GM19328 (cell line): ENCODE data around the gene SHISA4.
"Not testable (repeated sequence)": the region's sequence is repeated elsewhere in the genome, so short reads cannot be mapped to it uniquely, and the experiment has no call there.

Experiments
- ATAC-seq: cut with Tn5 transposase; IDR thresholded peaks from one replicate; pipeline ENCODE4 v1.9.1; 2021; ENCODE audit warnings: mild to moderate bottlenecking, moderate library complexity; ENCODE audit not compliant: unreplicated experiment

Gene SHISA4

DNA sequence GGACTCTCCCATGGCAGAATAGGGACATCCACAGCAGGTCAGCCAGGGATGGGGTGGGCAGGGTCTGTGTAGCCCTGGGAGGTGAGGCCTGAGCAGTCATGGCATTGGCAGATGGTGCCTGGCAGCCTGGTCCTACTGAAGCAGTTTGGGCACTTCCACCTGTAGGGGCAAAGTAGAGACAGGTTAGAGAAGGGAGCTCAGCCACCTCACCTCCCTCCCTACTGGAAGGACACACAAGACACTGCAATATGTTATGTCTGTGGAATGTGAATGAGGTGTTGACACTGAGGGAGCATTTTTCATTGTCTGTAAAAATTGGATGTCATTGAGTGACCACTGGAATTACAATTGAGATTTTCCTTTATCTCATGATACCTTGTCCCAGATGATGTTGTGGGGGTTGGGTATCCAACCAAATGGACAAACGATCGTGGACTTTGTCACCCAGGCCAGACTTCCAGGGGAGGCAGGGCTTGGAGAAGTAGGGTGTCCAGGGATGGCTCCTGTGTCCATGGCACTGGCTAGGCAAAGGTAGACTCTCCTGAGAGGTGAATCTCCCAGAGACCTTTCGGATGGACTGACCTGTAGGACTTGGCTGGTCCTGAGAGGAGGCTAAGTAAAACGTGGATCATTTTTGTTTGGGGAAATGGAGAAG lies 9.7 kb downstream of the SHISA4 start:
- ATAC-seq, result no peak

DNA sequence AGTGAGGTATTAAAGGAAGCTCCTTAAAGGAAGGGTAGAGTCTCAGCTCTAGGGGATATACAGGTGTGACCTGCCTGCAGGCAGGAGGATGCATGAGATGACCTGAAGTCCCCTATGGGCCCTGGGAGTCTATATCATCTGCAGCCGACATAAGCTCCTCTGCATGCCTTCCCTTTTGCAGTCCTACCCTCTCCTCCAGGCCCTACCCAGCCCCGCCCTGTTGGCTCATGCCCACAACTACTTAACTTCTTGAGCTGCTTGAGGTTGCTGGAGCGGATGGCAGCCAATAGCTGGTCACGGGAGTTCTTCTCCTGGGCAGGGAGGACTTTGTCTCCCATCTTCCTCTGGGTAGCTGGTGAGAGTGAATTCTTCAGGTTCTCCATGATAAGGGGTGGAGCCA lies 10.3 kb downstream of the SHISA4 start:
- ATAC-seq, result no peak

- ATAC-seq, result no peak
Observed at GRCh38 chr1:201899683-201900429, 11.2 kb downstream of the SHISA4 start.

DNA sequence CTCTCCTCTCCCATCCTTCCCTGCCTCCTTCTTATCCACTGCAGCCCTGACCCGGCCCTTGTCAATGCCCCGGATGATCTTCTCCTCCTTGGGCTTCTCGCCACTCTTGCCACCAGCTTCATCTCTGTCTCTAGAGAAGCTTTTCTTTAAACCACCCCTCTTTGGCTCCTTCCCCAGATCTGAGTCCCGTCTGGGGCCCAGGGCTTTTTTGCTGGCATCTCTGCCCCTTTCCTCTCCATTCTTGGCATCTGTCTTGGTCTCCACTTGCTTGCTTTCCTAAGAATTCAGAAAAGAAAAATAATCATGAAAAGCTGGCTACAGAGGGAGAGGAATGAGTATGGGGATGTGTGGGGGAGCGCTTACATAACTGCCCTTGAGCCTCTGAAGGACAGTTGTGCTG lies 11.8 kb downstream of the SHISA4 start:
- no peak for ATAC-seq

DNA sequence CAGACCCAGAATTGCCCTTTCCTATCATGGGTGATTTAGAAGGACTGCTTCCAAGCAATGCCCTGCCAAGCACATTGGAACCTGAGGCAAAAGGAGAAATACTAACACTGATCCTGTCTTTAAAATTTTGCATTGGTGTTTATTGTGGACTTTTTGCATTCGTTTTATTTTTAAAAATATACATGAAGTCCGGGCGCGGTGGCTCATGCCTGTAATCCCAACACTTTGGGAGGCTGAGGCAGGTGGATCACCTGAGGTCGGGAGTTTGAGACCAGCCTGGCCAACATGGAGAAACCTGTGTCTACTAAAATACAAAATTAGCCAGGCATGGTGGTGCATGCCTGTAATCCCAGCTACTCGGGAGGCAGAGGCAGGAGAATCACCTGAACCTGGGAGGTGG lies 12.3 kb downstream of the SHISA4 start:
- not testable (repeated sequence) for ATAC-seq

DNA sequence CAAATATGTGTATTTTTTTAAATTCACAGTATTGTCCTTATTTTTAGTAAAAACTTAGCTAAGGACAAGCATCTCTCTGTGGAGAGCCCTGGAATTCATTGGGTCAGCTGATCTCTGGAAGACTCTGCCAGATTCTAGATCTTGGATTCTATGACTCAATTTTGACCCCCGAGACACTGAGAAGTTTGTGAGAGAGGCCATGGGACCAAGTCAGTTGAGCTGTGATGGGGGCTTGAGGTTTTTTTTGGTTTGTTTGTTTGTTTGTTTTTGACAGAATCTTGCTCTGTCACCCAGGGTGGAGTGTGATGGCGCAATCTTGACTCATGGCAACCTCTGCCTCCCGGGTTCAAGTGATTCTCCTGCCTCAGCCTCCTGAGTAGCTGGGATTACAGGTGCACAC lies 13.5 kb downstream of the SHISA4 start:
- ATAC-seq, result no peak

DNA sequence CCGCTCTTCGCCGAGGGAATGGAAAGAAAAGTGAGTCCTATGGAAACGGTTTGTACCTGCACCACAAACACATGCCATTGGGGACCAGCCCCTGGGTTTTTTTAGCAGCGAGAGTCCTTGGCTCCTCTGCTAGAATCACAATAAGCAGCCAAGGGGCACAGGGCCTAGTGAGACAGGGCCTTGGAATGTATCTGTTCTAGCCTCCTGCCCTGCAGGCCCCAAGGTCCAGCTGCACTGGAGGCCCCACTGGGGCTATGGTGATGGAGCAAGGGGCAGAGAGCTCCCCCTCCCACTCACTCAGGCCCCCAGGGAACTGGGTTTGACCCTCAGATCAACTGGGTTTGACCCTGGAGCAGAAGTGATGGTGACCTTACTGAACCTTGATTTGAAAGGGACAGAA lies 14.4 kb downstream of the SHISA4 start:
- no peak for ATAC-seq

DNA sequence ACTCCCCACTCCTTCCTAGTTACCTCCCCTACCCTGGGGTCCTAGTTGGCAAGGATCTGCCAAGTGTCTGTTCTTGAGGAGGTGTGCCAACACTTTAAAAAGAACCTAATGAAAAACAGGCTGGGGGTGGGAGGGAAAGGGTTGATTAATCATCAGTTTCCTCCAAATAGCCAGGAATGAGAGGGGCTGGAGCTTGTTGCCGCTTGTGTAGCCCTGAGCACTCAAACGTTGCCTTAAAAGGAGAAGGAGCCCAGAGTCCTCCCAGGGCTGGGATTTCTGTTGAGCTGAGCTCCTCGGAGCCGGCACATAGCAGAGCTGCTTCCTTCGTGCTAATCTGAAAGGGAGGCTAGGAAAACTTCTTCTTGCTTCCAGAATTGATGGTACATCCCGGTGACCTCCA lies 15.9 kb downstream of the SHISA4 start:
- no peak for ATAC-seq

DNA sequence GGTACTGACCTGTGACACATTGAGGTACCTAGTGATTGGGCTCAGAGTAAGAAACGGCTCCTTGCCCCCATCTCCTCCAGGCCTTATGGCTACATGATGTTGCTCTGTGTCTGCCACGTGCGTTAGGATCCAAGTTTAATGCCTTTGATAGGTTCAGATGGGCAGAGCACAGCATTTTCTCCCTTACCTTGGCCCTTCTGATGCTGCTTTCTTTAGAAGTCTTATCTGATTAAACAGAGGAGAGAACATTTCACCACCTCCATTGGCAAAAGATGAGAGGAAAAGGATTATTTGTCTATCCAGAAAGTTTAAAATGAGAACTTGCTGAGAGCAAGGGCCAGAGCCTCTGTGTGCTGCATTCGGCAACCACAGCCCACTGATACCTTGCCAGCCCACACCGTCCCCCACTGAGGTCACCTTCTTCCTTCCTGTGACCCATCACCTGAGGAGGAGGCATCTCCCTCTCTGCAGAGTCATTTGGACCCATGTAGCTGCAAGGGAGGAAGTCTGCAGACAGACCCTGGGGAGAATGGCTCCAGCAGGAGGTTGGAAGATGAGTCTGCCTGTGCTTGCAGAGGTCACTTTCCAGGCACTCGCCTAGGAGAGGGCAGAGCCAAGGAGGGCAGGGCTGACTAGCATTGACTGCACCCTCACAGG lies 16.7 kb downstream of the SHISA4 start:
- no peak for ATAC-seq

DNA sequence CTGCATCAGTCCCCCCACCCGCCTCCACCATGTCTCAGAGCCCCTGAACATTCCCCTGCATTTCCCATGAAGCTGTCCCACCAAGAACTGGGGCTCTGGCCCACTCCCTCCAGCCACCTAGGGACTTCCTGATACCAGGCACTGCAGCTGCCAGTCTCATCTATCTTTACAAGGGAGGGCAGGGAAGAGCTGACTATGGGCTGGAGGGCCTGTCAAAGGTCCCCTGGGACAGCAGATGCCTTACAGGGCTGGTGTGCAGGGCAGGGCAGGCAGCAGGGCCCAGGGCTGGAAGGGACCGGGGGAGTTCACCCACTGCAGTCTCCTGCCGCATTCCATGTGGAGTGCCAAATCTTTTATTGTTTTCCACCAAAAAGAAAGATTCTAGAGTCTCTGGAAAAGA lies 17.6 kb downstream of the SHISA4 start:
- no peak for ATAC-seq

- ATAC-seq, result no peak
Observed at GRCh38 chr1:201907621-201908020, 18.9 kb downstream of the SHISA4 start.

DNA sequence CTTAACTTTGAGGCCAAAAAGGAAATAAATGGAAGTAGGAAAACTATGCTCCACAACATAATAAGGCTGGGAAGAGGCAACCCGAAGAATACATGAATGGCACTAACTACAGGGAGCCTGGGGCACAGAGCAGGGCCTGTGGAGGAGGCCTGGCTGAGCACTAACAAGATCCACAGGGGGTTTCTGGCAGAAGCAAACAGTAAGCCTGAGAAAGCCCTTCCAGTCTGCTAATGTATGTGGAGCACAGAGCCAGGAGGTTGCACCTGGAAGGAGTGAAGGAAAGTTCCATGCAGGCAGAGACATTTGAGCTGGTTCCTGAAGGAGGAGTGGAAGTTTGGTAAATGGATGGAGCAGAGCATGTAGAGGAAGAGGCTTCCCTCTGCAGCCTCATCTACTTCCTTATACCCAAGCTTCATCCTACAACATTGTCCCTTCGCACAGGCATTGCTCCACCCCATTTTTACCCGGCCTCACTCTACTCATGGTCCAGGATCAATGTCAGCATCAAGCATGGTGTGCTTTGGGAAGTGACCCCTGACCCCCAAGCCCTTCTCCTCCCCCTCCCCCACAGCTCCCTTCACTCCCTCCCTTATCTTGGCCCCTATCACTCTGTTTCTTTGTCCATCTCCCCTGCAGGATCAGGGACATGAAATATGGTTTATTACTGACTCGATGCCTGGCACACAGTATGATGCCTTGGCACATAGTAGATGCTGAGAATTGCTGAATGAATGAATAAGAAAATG lies 23.3 kb downstream of the SHISA4 start:
- ATAC-seq, result no peak

GRCh38 chr1:201912832-201913231 lies 24.1 kb downstream of the SHISA4 start:
- no peak for ATAC-seq

- ATAC-seq, result no peak
Observed at GRCh38 chr1:201914456-201915235, 25.9 kb downstream of the SHISA4 start.

DNA sequence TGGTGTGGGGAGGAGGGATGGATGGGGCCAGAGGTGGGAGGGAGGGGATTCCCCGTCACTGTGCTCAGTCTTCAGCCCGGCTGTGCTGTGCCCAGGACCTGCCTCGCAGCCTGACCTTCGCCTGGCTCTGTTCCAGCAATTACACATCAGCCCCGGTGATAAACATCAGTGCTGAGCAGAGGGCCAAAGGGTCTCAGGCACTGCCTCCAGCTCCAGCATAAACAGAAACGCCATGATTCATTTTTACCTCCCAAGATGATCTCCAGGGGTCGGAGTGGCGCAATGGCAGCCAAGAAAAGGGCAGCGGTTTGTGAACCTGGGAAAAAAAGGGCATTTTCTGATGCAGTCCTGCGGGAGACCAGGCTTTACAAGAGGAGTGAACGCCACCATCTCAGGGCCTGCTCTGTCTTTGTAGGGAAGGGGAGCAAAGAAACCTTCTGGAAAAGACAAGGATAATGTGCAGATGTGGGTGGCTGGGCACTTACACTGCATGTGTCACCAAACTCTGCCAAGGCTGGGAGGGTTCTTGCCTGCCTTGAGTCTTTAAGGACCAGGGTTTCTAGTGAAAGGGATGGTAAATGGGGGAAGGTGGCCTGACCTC lies 28.1 kb downstream of the SHISA4 start:
- no peak for ATAC-seq

DNA sequence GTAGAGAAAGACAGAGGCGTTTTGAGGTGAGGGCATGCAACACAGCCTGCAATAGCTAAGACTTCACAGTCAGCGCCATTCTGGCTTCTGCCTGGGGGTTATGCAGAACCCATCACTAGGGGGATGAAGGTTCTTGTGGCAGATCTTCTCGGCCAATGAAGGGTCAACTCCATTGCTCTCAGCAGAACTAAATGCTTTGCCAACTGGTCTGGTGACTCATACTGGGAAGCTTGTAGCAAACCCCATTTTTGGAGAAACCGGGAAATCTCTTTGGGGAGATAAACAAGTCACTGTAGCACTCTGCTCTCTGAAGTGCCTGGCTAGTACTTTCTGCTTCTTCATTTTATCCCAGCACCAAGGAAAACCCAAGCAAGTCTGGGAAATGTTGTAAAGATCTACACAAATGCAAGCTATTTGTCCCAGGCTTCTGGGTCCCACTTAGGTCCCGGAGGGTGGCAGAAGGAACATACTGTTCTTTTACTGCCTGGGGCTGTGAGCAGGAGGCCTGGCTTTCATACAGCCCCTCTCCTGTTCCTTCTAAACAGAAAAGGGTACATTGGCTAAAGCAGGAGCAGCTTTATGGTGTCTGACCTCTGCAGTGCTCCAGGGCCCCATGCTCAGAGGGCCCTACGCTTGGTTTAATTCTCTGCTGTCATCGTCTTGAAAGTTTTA lies 28.8 kb downstream of the SHISA4 start:
- ATAC-seq, result no peak

DNA sequence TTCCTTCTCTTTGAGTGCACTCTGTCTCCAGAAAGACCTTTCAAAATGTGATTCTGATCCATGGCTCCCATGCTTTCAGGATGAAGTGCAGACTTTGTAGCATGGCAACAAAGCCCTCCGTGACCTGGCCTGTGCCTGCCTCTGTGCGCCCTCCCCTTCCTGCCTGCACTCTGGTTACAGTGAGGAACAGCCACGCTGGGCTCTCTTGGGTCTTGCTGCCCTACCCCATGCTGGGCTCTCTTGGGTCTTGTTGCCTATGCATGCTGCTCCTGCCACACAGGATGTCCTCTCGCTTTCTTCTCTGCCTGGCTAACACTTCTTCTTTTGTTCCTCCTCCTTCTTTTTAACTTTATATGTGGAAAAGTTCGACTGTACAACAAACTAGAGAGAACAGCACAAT lies 29.6 kb downstream of the SHISA4 start:
- ATAC-seq, result no peak

DNA sequence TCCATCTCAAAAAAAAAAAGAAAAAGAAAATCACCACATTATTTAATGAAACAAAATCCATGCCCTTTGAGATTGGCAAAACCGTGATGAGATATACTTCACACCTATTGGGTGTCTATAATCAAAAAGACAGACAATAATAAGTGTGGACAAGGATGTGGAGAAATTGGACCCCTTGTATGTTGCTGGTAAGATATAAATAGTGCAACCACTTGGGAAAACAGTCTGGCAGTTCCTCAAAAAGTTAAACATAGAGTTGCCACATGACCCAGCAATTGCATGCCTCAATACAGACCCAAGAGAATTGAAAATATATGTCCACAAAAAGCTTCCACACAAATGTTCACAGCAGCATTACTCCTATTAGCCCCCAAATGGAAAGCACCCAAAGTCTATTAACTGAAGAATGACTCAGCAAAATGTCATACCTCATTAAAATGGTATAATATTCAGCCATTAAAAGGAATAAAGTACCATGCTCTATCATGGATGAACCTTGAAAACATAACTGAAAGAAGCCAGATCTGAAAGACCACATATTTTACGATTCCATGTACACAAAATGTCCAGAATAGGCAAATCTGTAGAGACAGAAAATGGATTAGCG lies 33.4 kb downstream of the SHISA4 start:
- ATAC-seq, result no peak

DNA sequence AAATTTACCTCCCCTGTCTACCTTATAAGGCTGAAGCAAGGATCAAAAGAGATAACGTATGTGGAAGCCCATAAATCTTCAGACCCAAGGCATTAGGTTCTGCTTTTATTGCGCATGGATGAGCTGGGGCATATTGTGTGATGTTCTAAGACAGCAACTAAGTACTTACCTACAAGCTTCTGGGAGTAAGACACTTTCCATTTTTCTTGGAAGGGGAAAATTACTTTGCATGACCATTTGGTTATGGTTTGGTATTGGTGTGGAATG lies 36.5 kb downstream of the SHISA4 start:
- ATAC-seq, result no peak
